ENCODE results near the gene PEX26.

DNA sequence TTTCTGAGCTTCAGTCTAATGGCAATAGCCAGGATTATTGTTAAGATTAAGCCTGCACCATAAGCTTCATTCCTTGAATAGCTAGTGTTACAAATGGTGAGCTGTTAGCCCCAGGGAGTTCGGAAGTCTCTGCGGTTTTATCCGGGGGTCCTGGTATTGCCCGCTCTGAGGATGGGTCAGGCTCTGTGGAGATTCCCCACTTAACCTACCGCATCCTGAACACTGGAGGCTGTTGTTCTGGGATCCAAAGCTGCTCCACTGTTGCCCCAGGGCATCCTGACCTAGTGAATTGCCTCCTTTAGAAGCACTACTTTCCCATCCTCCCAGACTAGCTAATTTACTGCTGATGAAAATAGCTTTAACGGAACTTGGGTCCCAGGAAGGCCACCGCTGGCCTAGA is 14.5 kb upstream of the PEX26 start:
- TF ChIP-seq POLR2A (IDR thresholded peaks at IDR 0.05) (no peak), CTCF (IDR thresholded peaks at IDR 0.05) (no peak)
